ENCODE measurements around the gene ASF1B.

ASF1B gene

DNA sequence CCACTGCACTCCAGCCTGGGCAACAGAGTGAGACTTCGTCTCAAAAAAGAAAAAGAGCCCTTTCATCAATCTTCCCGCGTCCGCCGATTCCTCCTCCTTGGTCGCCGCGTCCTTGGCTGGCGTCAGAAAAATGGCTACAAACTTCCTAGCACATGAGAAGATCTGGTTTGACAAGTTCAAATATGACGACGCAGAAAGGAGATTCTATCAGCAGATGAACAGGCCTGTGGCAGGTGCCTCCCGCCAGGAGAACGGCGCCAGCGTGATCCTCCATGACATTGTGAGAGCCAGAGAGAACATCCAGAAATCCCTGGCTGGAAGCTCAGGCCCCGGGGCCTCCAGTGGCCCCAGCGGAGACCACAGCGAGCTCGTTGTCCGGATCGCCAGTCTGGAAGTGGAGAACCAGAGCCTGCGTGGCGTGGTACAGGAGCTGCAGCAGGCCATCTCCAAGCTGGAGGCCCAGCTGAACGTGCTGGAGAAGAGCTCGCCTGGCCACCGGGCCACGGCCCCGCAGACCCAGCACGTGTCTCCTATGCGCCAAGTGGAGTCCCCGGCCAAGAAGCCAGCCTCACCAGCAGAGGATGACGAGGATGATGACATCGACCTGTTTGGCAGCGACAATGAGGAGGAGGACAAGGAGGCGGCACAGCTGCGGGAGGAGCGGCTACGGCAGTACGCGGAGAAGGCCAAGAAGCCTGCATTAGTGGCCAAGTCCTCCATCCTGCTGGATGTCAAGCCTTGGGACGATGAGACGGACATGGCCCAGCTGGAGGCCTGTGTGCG lies 65.9 kb downstream of the ASF1B start:
- no peak for TF ChIP-seq RAD21 (IDR thresholded peaks at IDR 0.05; ENCODE audit: low read depth)
- no peak for TF ChIP-seq CEBPB (IDR thresholded peaks at IDR 0.05)
- no peak for TF ChIP-seq NFIC (IDR thresholded peaks at IDR 0.05)
- no peak for TF ChIP-seq TCF12 (IDR thresholded peaks at IDR 0.05; ENCODE audit: low read depth)
